GM12874 (cell line): Measurements from ENCODE around the gene KSR1.

Experiments
- CTCF ChIP-seq: IDR thresholded peaks from 2 replicates; pipeline ENCODE4 v1.5.1; 2011; ENCODE audit warnings: low read depth, mild to moderate bottlenecking, control low read depth, low read length, moderate library complexity; ENCODE audit not compliant: insufficient read depth

KSR1 gene

GRCh38 chr17:27532269-27533263 lies 76.3 kb downstream of the KSR1 start:
- no peak for TF ChIP-seq CTCF

- TF ChIP-seq CTCF, result no peak
Observed at GRCh38 chr17:27533874-27534815, 77.9 kb downstream of the KSR1 start.

DNA sequence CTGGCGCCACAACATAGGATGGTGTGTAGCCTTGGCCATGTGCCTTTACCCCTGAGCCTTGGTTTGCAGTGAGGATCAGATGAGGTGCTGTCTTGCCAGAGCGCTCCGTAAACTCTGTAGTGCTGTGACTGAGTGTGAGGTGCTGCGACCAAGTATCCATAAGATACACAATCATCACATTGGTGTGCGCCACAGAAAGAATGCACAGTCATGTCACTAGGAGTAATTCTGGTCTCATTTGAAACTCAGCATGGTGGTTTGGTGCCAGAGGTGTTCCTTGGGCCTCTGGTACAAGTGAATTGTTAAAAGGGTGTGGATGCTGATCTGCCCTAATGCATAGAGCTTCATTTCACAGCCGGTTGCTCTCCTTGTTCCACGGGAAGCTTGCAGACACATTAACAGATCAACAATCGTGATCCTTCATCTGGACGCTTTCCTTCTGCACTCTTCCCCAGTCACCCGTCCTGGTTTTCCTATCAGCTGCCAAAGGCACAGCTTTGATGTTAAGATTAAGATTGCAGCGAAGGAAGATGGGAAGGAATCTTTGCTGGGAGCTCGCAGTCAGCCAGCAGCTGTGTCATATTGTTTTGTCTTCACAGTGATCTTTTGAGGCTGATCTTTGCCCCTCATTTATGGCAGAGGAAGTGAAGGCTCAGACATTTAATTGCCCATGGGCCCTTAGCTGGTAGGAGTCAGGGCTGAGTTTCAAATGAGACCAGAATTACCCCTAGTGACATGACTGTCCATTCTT lies 79.1 kb downstream of the KSR1 start:
- TF ChIP-seq CTCF, result no peak

DNA sequence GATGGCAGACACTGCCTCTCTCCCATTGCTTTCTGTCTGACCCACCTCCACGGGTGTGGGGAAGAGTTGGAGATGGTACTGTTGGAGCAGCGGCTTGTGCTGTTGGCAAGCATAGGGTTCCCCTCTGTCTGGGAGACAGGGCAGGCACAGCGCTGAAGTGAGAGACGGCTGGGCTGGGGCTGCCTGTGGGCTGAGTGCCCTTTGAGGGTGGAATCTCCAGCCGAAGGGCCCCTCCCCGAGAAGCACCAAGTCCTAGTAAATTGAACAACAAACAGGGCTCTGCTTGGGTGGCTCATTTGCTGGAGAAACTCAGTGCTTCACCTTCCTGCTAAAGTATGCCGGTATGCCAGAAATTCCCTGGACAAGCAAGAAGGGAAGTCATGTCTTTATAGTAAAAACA lies 79.7 kb downstream of the KSR1 start:
- no peak for TF ChIP-seq CTCF

GRCh38 chr17:27536781-27537180 lies 80.5 kb downstream of the KSR1 start:
- no peak for TF ChIP-seq CTCF

- TF ChIP-seq CTCF, result no peak
Observed at GRCh38 chr17:27538156-27538955, 82.1 kb downstream of the KSR1 start.
